HG03095 (cell line): ENCODE measurements around the gene FIGN.

Experiments
- ATAC-seq: cut with Tn5 transposase; IDR thresholded peaks from one replicate; pipeline ENCODE4 v1.9.1; 2021; ENCODE audit warnings: moderate library complexity; ENCODE audit not compliant: unreplicated experiment

The FIGN gene

DNA sequence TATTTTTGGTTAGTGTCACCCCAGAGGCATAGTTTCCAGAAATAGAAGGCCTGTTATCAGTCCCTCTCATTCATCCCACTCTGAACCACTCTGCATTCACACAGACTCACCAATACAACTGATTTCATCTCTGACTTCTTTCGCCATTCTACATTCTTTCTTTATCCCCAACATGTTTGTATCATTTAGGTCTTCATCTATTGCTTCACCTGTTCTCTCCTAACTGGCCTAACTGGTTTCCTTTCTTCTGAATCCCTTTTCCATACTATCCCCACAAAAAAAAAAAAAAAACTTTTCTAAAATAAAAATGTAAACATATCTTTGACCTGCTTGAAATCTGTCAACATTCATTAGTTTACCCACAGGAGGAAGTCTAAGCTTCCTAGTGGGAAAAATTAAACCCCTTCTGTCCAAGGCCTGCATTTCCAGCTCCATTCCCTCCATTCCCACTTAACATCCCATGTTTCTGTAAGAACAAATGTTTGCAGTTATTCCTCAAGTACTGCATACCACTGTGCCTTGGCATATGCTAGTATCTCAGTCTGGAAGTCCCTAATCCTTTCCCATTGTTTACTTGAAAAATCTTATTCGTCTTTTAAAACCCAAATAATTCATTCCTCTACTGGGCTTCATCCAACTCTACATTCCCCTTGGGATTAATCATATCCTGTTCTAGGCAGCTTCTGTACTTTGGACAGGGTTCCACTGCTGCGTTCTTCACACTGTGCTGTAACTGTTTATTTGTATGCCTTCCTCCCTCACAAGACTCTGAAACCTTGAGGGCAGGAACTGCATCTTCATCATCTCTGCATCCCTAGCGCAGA lies 68.5 kb downstream of the FIGN start:
- no peak for ATAC-seq

DNA sequence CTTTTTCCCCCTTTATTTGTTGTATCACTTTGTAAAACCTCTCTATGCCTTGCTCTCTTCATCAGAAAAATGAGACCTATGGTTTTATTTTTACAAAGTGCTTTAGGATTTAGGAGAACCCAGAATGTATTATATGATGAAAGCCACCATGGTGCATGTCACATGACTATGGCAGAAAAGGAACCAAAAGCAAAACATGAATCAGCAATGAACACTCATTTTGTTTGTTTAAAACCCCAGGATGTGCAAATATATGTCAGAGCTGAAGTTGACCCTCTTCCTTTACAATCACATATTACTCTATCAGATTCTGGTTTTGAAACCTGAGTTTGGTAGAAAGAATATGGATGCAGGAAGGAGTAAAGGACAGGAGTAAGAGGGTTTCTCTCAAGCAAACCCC lies 70.0 kb downstream of the FIGN start:
- no peak for ATAC-seq

DNA sequence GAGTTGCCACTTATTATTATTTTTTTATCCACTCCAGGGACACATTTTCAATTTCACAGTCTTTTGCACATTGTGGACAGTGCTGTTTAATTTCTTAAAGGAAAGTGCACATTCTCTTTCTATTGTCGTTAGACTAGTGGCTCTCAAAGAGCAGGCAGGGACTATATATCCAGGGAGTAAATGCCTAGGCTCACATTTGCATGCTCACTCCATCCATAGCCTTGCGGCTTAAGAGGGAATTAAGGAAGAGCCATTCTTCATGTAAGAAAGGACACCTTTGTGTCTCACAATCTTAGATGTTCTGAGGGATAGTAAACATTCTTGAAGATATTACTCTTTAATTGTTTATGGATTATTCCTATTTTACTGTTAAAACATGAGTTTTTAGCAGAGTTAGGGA lies 70.8 kb downstream of the FIGN start:
- ATAC-seq, result no peak

DNA sequence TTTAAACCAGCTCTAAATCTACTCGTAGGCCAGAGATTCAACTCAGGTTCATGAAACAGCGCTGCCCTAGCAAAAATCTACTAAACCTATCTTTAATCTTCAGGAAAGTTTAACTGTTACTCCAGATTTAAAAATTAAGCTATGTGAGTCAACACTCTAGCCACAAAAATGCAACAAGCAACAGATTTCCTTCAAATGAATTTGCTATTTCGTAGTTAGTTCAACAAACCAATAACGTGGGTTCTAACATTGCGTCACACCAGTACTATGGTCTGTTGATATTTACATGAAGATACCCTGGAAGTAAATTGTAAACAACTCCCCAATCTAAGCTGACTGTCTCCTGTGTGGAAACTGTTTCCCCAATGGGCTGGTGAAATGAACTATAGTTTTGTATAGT lies 71.2 kb downstream of the FIGN start:
- ATAC-seq, result no peak

DNA sequence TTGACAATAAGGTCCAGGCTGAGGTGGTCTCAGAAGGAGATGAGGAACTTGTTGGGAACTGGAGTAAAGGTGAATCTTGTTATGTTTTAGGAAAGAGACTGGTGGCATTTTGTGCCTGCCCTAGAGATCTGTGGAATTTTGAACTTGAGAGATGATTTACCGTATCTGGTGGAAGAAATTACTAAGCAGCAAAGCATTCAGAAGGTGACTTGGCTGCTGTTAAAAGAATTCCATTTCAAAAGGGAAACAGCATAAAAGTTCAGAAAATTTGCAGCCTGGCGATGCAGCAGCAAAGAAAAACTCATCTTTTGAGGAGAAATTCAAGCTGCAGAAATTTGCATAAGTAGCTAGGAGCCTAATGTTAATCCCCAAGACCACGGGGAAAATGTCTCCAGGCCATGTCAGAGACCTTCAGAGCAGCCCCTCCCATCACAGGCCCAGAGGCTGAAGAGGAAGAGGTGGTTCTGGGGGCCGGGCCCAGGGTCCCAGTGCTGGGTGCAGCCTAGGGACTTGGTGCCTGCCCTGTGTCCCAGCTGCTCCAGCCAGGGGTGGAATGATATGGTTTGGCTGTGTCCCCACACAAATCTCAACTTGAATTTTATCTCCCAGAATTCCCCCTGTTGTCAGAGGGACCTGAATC lies 73.5 kb downstream of the FIGN start:
- no peak for ATAC-seq

DNA sequence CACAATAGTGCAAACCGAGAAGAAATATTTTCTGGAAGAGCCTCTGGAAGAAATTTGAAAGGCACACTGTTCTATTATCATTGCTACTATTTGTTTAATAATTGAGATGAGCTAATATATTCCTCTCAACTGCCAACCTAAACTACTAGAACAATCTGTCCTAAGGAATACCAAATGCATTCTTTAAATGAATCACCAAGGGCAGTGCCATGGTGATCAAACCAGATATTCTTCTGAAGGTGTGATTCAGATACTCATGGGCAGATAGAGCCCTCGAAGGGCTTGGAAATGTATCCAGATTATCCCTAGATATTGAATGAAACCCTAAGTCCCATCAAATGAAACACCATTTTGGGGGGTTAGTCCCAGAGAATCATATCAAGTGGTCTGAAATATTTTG lies 76.6 kb downstream of the FIGN start:
- no peak for ATAC-seq

DNA sequence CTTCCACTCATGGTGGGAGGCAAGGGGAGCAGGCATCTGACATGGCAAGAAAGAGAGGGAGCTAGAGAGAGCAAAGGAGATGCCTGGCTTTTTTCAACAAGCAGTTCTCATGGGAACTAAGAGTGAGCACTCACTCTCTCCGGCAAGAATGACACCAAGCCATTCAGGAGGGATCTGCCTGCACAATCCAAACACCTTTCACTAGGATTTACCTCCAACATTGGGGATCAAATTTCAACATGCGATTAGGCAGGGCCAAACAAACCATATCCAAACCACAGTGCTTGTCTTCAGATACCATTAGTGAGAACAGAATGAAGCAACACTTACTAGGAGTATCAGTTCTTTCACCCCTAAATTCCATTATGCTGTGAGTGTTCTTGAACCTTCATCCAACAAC lies 77.3 kb downstream of the FIGN start:
- ATAC-seq, result no peak

DNA sequence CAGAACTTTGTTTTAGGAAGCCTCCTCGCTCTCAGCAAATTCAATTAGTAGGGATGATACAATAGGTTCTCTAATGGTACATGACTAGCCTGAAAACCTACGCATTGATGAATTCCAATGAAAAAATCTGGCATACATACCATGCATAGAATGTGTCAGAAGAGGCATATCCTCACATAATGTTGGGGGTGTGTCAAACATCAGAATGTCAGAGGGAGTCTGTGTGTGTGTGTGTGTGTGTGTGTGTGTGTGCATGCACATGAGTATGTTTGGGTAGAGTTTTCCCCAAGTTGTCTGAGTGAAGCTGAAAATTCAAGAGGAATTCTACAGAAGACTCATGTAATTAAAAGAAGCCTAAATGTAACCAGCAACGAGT lies 78.5 kb downstream of the FIGN start:
- ATAC-seq, result no peak

DNA sequence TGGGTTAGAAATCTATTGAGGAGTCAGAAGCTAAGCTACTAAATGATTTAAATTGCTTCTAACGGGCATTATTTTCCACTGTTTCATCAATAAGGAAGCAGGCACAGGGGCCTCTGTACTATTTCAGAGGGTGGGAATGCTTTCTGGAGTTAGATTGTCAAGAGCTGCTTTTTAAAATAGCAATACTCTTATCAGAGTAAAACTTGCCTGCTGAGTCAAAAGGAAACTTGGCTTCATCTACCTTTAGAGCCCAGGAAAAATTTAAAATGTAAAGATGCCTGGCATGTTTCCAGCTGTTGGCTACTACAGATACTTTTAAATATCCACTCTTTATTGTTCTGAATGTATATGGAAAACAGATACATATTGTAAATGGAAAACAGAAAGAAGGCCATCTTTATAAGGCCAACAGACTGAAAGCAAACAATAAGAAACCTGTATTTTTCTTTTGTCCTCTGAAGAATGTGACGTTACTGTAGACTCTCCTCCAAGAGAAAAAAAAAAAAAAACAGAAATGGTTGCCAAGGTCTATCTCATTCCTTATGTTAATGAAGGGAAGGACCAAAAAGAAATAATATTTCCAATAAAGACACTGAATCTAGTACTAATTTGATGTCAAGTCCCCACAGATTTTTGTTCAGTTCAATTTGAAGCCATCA lies 79.1 kb downstream of the FIGN start:
- ATAC-seq, result no peak

DNA sequence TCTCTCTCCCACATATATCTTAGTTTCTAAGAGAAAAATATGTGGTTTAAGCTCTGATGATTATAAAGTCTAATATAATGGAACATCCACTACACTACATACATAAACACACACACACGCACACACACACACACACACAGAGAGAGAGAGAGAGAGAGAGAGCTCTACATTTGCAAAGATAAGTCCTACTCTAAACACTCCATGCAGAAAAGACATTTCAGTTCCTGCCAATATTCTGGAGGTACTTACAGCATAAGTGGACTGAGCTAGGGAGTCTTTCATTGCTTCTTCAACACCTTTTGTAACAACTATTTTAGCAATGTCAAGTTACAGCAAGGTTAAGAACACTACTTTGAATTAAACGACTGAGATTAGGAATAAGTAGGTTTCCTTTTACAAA lies 80.1 kb downstream of the FIGN start:
- no peak for ATAC-seq

DNA sequence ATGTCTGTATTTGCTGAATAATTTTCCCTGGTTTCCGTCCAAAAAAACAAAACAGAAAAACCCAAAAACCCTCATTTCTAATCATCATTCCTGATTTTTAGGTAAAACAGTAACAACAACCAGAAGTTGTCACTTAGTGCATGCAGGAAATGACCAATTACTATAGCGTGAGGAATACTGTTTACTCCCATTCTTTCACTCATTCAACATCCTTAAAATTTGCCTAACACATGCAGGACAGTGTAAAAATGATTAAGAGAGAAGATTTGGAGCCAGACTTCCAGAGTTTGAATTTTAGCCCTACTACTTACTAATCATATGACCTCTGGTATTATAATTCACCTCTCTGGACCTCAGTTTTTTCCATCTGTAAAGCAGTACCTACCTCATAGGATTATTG lies 83.1 kb downstream of the FIGN start:
- no peak for ATAC-seq

DNA sequence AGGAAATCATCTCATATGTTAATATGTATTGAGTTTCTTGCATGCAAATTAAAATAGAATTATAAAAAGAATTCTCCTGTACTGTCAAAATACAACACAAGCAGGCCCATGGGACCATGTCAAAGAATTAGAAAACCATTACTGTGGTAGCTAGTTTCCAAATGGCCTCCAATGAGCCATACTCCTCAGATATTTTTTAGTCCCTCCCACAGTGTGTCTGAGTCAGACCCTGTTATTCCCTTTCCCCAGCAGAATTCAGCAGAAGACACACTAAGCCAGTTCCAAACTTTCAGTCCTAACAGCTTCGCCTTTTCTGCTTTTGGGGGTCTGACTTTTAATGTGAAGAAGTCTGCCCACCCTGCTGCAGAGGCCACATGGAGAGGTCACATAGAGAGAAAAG lies 86.7 kb downstream of the FIGN start:
- no peak for ATAC-seq

DNA sequence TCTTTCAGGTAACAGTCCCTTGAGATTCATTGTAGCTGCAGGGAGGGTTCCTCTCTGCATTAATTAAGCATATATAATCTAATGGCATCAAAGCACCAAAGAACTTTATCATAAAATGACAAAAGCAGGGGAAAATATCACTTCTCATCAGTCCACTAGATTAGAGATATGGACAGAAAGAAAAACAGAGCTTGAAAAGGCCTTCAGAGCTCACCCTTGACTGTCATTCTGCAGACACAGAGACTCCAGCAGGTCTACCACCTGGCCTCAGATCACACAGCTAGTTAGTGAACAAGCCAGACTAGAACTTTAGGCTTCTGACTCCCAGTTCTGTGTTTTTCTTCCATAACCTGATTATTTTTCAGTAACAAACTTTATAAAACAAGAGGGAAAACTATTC lies 88.5 kb downstream of the FIGN start:
- no peak for ATAC-seq

DNA sequence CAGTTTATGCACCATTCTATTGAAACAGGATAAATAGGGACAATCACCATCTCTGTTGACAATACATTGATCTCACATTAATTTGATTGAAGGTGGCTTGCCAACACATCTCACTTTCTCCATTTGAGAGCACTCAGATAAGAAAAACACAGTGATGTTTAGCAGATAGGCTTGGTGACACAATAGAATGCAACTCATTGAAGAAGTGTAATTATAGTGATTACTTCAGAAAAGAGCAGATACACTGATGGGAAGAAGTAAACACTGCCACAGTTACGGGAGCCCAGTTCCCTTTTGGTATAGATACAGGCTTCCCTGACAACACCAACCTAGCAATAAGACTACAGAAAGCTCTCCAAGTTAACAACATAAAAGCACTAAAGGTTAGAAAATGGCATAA lies 89.1 kb downstream of the FIGN start:
- no peak for ATAC-seq

DNA sequence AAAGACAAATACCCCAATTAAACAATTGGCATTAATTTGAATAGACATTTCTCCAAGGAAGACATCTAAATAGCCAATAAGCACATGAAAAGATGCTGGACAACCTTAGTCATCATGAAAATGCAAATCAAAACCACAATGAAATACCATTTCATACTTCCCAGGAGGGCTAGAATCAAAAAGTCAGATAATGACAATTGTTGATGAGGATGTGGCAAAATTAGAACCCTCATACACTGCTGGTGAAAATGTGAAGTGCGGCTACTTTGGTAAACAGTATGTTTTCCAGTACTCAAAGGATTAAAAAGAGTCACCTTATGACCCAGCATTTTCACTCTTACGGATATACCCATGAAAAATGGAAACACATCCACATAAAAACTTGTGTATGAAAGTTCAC lies 91.6 kb downstream of the FIGN start:
- ATAC-seq, result no peak

DNA sequence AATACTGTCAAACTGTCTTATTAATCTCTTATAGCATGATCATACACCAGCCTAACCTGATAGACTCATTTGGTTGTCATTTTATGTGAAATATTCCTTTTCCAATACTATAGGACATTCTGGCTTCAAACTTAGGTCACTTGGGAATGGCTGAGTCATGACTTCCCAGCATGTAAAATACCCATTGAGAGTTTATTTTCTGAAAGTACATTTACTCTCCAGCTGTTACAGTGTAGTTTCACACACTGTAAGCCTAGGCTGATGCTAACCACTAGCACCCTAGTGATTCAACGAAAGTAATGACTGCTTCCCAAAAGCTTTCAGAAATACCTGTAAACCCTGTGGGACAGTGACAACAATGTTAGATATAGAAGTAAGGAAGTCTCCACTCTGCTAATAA lies 93.8 kb downstream of the FIGN start:
- ATAC-seq, result no peak

DNA sequence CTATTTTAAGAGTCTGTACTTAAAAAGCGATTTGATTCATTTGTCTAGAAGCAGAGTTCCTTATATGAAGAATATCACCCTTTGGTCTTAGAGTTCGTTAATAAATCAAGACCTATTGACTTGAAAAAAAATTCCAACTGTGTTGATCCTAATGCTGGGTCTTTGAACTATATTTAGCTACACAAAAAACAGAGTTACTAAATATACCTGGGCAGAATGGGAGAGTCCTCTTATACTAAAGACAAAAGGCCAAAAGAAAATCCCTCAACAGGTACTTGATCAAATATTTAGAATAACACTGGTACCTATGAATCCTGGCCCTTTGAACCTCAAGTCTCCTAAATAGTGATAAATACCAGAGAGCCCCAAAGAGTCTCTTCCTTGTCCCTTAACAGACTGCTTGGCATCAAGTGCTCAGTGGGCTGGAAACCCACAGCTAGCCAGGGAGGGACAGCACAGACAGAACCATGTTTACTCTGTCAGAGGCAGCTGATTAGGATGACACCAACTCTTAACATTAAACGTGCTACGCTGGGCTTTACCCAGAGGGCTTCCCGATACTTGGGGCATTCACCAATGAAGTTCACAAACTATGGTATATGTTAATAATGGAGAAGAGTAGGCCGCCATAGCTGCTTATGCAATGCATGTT lies 95.1 kb downstream of the FIGN start:
- no peak for ATAC-seq

DNA sequence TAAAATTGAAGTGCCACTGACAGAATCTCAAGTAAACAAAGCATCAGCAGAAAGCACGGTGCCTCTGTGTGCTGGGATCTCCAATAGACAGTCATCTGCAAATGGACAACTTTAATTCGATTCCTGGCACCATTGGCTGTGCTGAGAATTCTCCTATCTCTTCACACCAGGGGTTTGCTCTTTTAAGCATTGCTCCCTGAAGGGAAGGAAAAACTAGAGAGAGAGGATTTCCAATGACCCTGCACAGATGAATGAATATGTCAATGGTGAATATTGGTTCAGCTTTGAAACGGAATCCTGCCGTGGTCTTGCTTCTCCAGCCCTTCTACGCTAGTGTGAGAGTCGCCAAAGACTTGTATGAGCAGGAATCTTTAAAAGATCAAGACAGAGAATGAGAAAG lies 97.9 kb downstream of the FIGN start:
- no peak for ATAC-seq

DNA sequence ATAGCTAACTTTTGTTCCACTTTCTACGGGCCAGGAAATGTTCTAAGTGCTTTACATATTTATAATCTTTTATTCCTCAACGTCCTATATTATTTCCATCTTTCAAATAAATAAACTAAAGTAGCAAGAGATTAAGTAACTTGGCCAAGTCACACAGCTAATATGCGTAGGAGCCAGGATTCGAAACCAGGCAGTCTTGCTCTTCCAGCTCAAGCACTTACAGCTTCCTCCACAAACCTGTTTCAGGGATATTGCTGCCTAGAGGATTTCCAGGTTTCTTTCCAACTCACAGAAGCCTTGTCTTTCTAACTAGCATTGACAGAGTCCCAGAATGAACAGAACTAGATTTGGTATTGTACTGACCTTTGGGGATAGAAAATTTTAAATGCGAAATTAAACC lies 102.5 kb downstream of the FIGN start:
- no peak for ATAC-seq

DNA sequence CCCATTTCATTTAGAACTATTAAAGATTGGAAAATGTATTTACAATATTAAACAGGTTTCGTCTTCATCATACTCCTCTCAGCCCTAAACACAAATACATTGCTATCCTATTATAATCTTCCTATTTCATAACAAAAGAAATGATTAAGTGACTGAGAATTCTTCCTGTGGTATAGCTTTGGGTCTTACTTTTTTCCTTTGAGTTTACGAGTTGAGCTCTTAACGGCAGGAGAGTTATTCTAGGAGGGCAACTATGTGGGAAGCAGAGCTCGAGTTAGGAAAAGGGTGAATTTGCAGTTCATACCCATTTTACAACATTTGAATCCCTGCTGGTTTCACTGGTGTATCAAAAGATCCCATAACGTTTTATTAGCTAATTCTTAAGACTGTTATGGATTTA lies 105.0 kb downstream of the FIGN start:
- no peak for ATAC-seq

DNA sequence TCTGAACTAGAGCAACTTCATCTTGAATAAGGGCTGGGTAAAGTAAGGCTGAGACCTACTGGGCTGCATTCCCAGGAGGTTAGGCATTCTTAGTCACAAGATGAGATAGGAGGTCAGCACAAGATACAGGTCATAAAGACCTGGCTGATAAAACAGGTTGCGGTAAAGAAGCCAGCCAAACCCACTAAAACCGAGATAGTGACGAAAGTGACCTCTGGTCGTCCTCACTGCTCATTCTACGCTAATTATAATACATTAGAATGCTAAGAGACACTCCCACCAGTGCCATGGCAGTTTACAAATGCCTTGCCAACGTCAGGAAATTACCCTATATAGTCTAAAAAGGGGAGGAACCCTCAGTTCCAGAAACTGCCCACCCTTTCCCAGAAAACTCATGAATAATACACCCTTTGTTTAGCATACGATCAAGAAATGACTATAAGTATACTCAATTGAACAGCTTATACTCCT lies 109.1 kb downstream of the FIGN start:
- ATAC-seq, result no peak

DNA sequence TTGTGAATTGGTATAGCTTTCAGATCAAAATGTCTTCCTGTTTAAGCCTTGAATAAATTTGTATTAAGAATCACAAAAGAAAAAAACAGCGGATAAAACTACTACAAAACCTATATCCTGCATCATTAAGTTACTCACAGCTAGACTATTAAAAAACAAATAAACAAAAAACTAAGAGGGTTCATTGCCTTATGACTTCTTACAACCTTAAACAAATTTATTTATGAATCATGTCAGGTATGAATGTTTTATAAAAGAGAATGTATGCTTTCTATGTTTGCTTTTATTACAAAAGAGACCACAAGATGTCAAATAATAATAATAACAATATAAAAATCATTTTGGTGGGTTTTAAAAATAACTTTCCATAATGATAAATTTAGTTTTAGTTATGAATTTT lies 109.6 kb downstream of the FIGN start:
- ATAC-seq, result no peak
